Measurements from ENCODE around the gene EFCAB5. TPM values are rescaled to one million over a fixed set of nuclear protein-coding genes. Genes with fewer than 3 reads are reported as not detected.

The EFCAB5 gene
- total RNA-seq, 1 donor from 2014 or later = 1.00 TPM

- DNase-seq (ENCODE audit: low read depth) (no peak), FAIRE-seq (no peak)
- H3K4me3 ChIP-seq (ENCODE audit: insufficient read depth, low read depth, low read length) = no peak overlapping the region
- H3K4me1 Mint-ChIP-seq (ENCODE audit: low read depth, unreplicated experiment) = peaks cover 21% of the 10 kb centered on the region
- no peaks in the 10 kb centered on the region for H3K9me3 ChIP-seq (ENCODE audit: insufficient read depth, low read depth, low read length)
- no peaks in the 10 kb centered on the region for H3K79me2 ChIP-seq (ENCODE audit: insufficient read depth, low read length)
- H2AFZ ChIP-seq (ENCODE audit: low read depth, low read length) = no peak overlapping the region
- H4K20me1 ChIP-seq (ENCODE audit: insufficient read depth, low read length) = no peaks in the 10 kb centered on the region
- H3K27ac Mint-ChIP-seq (ENCODE audit: unreplicated experiment) = peak overlapping the region; percentile 60
- H3K4me1 ChIP-seq (ENCODE audit: insufficient read depth, low read length) = peaks cover 19% of the 10 kb centered on the region
- peak overlapping the region; percentile 37 for H3K4me3 Mint-ChIP-seq (ENCODE audit: unreplicated experiment)
- peaks cover 2% of the 10 kb centered on the region for H3K36me3 Mint-ChIP-seq (ENCODE audit: low read depth, unreplicated experiment)
- no peaks in the 10 kb centered on the region for H3K36me3 ChIP-seq (ENCODE audit: insufficient read depth, low read length)
- H3K27me3 Mint-ChIP-seq (ENCODE audit: low read depth, unreplicated experiment) = peaks cover under 1% of the 10 kb centered on the region
- peak overlapping the region; percentile 24 for H3K9ac ChIP-seq (ENCODE audit: low read length)
- peak overlapping the region; percentile 51 for H3K4me2 ChIP-seq (ENCODE audit: low read length)
- no peak for TF ChIP-seq EZH2 (IDR thresholded peaks at IDR 0.05; ENCODE audit: insufficient read depth, low read length)
- TF ChIP-seq, protein P1, sequence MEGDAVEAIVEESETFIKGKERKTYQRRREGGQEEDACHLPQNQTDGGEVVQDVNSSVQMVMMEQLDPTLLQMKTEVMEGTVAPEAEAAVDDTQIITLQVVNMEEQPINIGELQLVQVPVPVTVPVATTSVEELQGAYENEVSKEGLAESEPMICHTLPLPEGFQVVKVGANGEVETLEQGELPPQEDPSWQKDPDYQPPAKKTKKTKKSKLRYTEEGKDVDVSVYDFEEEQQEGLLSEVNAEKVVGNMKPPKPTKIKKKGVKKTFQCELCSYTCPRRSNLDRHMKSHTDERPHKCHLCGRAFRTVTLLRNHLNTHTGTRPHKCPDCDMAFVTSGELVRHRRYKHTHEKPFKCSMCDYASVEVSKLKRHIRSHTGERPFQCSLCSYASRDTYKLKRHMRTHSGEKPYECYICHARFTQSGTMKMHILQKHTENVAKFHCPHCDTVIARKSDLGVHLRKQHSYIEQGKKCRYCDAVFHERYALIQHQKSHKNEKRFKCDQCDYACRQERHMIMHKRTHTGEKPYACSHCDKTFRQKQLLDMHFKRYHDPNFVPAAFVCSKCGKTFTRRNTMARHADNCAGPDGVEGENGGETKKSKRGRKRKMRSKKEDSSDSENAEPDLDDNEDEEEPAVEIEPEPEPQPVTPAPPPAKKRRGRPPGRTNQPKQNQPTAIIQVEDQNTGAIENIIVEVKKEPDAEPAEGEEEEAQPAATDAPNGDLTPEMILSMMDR (IDR thresholded peaks at IDR 0.05; ENCODE audit: insufficient read depth, low read depth, low read length) = peak; percentile 82
- H3K27me3 ChIP-seq (ENCODE audit: insufficient read depth, low read length) = no peaks in the 10 kb centered on the region
- no peak overlapping the region for H3K27ac ChIP-seq (ENCODE audit: low read depth, low read length)
- peaks cover 3% of the 10 kb centered on the region for H3K9me3 Mint-ChIP-seq (ENCODE audit: unreplicated experiment)
These were observed 152.2 kb downstream of the EFCAB5 start for GRCh38 chr17:30093463-30094147.

GRCh38 chr17:30095507-30096244 lies 154.2 kb downstream of the EFCAB5 start:
- Histone ChIP-seq H3K27me3 (ENCODE audit: insufficient read depth, low read length) (no peaks in the 10 kb centered on the region), H3K9ac (ENCODE audit: low read length) (no peak overlapping the region), H4K20me1 (ENCODE audit: insufficient read depth, low read length) (no peaks in the 10 kb centered on the region), H3K9me3 (ENCODE audit: insufficient read depth, low read depth, low read length) (no peaks in the 10 kb centered on the region), H3K4me1 (ENCODE audit: insufficient read depth, low read length) (peaks cover 19% of the 10 kb centered on the region), H3K4me2 (ENCODE audit: low read length) (peak overlapping the region; percentile 62), H3K79me2 (ENCODE audit: insufficient read depth, low read length) (no peaks in the 10 kb centered on the region), H3K36me3 (ENCODE audit: insufficient read depth, low read length) (no peaks in the 10 kb centered on the region), H3K4me3 (ENCODE audit: insufficient read depth, low read depth, low read length) (no peak overlapping the region), H2AFZ (ENCODE audit: low read depth, low read length) (peak overlapping the region; percentile 50), H3K27ac (ENCODE audit: low read depth, low read length) (peak overlapping the region; percentile 19)
- Mint-ChIP-seq H3K4me3 (ENCODE audit: unreplicated experiment) (no peak overlapping the region), H3K4me1 (ENCODE audit: low read depth, unreplicated experiment) (peaks cover 21% of the 10 kb centered on the region), H3K9me3 (ENCODE audit: unreplicated experiment) (peaks cover 1% of the 10 kb centered on the region), H3K27me3 (ENCODE audit: low read depth, unreplicated experiment) (peaks cover 8% of the 10 kb centered on the region), H3K36me3 (ENCODE audit: low read depth, unreplicated experiment) (no peaks in the 10 kb centered on the region), H3K27ac (ENCODE audit: unreplicated experiment) (no peak overlapping the region)
- no peak for TF ChIP-seq EZH2 (IDR thresholded peaks at IDR 0.05; ENCODE audit: insufficient read depth, low read length)
- TF ChIP-seq, protein P1 (IDR thresholded peaks at IDR 0.05; ENCODE audit: insufficient read depth, low read depth, low read length) = peak; percentile 79
- DNase-seq (ENCODE audit: low read depth) = peak; percentile 76
- FAIRE-seq = peak; percentile 65

Measured in astrocyte (in vitro differentiated cells and primary cell).